SK-N-SH treated with all-trans-retinoic acid at 6 μM for 48 hours (cell line): ENCODE results near the gene NEK10.

Experiments used
- ATAC-seq: fragments of 200-7000 bp; cut with Tn5 transposase; 3 replicates; pipeline ENCODE4 v1.9.1; 2020; ENCODE audit warnings: mild to moderate bottlenecking, moderate library complexity
- ARNTL ChIP-seq: fragments of 450-650 bp; formaldehyde crosslinking; IDR thresholded peaks from 2 replicates; pipeline ENCODE4 v1.5.0; 2020; ENCODE audit warnings: low read depth, mild to moderate bottlenecking, moderate library complexity, borderline replicate concordance
- BACH2 ChIP-seq: fragments of 250-450 bp; sonication (Bioruptor Pico); IDR thresholded peaks from 2 replicates; pipeline ENCODE4 v1.9.0; 2021; ENCODE audit warnings: mild to moderate bottlenecking, borderline replicate concordance
- CSDC2 ChIP-seq: fragments of 250-450 bp; sonication (Bioruptor Pico); IDR thresholded peaks from 2 replicates; pipeline ENCODE4 v1.5.0; 2020; ENCODE audit warnings: mild to moderate bottlenecking, moderate library complexity
- CSRNP3 ChIP-seq: fragments of 250-450 bp; sonication (Bioruptor Pico); IDR thresholded peaks from 2 replicates; pipeline ENCODE4 v1.5.1; 2021; ENCODE audit warnings: mild to moderate bottlenecking, moderate library complexity
- ESRRG ChIP-seq: fragments of 250-450 bp; sonication (Bioruptor Pico); IDR thresholded peaks from 2 replicates; pipeline ENCODE4 v1.6.1; 2021; ENCODE audit warnings: mild to moderate bottlenecking
- ISL1 ChIP-seq: fragments of 250-450 bp; sonication (Bioruptor Pico); IDR thresholded peaks from 2 replicates; pipeline ENCODE4 v2.1.2; 2022; ENCODE audit warnings: mild to moderate bottlenecking, moderate library complexity
- PATZ1 ChIP-seq: fragments of 250-450 bp; sonication (Bioruptor Pico); IDR thresholded peaks from 2 replicates; pipeline ENCODE4 v1.8.0; 2020; ENCODE audit warnings: mild to moderate bottlenecking, moderate library complexity, borderline replicate concordance
- POU6F1 ChIP-seq: fragments of 250-450 bp; sonication (Bioruptor Pico); IDR thresholded peaks from 2 replicates; pipeline ENCODE4 v1.8.0; 2021; ENCODE audit warnings: low read depth, mild to moderate bottlenecking, moderate library complexity, borderline replicate concordance
- PPARA ChIP-seq: fragments of 250-450 bp; sonication (Bioruptor Pico); IDR thresholded peaks from 2 replicates; pipeline ENCODE4 v1.5.0; 2020; ENCODE audit warnings: mild to moderate bottlenecking, borderline replicate concordance
- RARB ChIP-seq: fragments of 250-450 bp; sonication (Bioruptor Pico); IDR thresholded peaks from 2 replicates; pipeline ENCODE4 v1.8.0; 2021; ENCODE audit warnings: mild to moderate bottlenecking, moderate library complexity
- SNAI2 ChIP-seq: fragments of 250-450 bp; sonication (Bioruptor Pico); IDR thresholded peaks from 2 replicates; pipeline ENCODE4 v1.5.0; 2020; ENCODE audit warnings: mild to moderate bottlenecking, moderate library complexity
- TCF4 ChIP-seq: fragments of 250-450 bp; sonication (Bioruptor Pico); IDR thresholded peaks from 2 replicates; pipeline ENCODE4 v1.8.0; 2021; ENCODE audit warnings: mild to moderate bottlenecking, moderate library complexity, borderline replicate concordance
- TOX ChIP-seq: fragments of 250-450 bp; sonication (Bioruptor Pico); IDR thresholded peaks from 2 replicates; pipeline ENCODE4 v1.8.0; 2021; ENCODE audit warnings: mild to moderate bottlenecking, moderate library complexity, borderline replicate concordance
- TSHZ2 ChIP-seq: fragments of 250-450 bp; sonication (Bioruptor Pico); IDR thresholded peaks from 2 replicates; pipeline ENCODE4 v1.5.0; 2020; ENCODE audit warnings: mild to moderate bottlenecking, moderate library complexity
- ZC3H10 ChIP-seq: fragments of 250-450 bp; sonication (Bioruptor Pico); IDR thresholded peaks from 2 replicates; pipeline ENCODE4 v1.5.1; 2021; ENCODE audit warnings: mild to moderate bottlenecking, moderate library complexity
- ZFP30 ChIP-seq: fragments of 450-650 bp; formaldehyde crosslinking; IDR thresholded peaks from 2 replicates; pipeline ENCODE4 v1.5.0; 2022; ENCODE audit warnings: mild to moderate bottlenecking, moderate library complexity
- ZNF70 ChIP-seq: fragments of 450-650 bp; formaldehyde crosslinking; IDR thresholded peaks from 2 replicates; pipeline ENCODE4 v1.5.0; 2020; ENCODE audit warnings: mild to moderate bottlenecking, moderate library complexity
- TF ChIP-seq, protein P1 (sequence below): fragments of 250-450 bp; sonication (Bioruptor Pico); IDR thresholded peaks from 2 replicates; pipeline ENCODE4 v1.5.1; 2020; ENCODE audit warnings: low read depth, mild to moderate bottlenecking, moderate library complexity

The NEK10 gene

DNA sequence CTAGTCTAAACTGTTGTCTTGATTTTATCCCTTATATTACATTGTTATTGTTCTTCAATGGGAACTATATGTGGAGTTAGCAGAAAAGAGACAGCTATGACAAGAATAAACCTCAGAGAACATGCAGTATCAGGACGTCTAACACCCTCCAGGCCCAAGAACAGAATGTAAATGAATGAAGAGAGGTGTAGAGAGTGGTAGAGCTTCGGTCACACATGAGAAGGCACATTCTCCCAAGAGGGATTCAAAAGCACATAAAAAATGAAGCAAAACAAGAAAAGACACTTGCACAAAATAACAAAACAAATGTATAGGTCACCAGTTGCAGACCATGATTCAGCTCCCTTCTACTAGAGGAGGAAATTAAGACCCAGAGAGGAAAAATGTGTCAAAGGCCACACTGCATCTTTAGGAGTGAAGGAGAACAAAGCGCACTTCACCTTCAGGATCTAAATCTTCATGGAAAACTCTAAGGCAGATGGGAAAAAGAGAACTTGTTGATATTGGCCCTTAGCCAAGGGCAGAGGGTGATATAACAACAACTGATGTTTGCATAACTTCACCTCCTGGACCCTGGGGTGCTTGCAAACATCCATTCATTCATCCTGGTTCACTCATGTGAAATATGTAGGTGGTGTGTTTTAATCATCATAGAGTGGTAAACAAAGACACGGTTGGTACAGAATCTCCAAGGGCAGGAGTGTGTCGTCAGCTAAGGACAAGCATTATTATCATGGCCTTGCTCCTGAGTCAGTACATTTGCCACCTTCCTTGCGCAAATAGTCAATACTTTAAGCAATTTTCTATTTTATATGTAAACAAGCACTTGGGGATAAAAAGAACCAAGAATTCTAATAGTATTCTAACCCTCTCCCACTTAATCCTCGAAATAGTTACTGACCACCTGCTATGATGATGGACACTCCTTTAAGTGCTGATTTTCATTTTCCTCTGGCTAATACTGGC is 8.8 kb downstream of the NEK10 start (continued):
- no peak for TF ChIP-seq TSHZ2
- TF ChIP-seq SNAI2 (CRISPR knock-in tag) = no peak
- no peak for TF ChIP-seq ESRRG
- TF ChIP-seq ARNTL (CRISPR knock-in tag) = no peak
- TF ChIP-seq PATZ1 (CRISPR knock-in tag) = no peak
- no peak for TF ChIP-seq ZFP30 (CRISPR knock-in tag)
- no peak for TF ChIP-seq TCF4 (CRISPR knock-in tag)

DNA sequence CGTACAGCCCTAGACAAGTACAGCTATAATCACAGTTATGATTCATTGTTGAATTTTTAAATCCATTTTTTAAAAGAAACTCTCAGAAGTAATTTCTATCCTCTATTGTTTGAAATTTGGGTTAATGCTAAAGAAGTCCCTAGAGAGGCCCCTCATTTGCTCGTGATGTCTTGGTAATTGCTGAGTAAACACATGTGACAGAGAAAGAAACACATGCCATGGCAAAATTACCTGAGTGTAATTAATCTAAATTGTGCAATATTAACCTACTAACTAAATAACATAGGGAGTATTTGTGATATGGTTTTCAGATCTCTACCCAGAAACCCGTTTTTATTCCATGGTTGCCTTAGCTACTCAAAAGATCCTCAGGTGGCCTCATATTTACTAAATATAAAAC is 10.8 kb downstream of the NEK10 start:
- TF ChIP-seq ARNTL (CRISPR knock-in tag) (no peak), SNAI2 (CRISPR knock-in tag) (no peak), ISL1 (CRISPR knock-in tag) (no peak), ZC3H10 (CRISPR knock-in tag) (no peak), TSHZ2 (no peak), CSRNP3 (CRISPR knock-in tag) (no peak), ZNF70 (CRISPR knock-in tag) (no peak), PATZ1 (CRISPR knock-in tag) (no peak), POU6F1 (no peak), PPARA (no peak), BACH2 (CRISPR knock-in tag) (no peak), RARB (no peak), TCF4 (CRISPR knock-in tag) (no peak), ESRRG (no peak), TOX (CRISPR knock-in tag) (no peak), CSDC2 (CRISPR knock-in tag) (no peak)
- TF ChIP-seq, protein P1, sequence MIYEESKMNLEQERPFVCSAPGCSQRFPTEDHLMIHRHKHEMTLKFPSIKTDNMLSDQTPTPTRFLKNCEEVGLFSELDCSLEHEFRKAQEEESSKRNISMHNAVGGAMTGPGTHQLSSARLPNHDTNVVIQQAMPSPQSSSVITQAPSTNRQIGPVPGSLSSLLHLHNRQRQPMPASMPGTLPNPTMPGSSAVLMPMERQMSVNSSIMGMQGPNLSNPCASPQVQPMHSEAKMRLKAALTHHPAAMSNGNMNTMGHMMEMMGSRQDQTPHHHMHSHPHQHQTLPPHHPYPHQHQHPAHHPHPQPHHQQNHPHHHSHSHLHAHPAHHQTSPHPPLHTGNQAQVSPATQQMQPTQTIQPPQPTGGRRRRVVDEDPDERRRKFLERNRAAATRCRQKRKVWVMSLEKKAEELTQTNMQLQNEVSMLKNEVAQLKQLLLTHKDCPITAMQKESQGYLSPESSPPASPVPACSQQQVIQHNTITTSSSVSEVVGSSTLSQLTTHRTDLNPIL (CRISPR knock-in tag) = no peak
- ATAC-seq = no peak
